ENCODE results near the gene AP5M1. TPM values are rescaled to one million over a fixed set of nuclear protein-coding genes. Genes with fewer than 3 reads are reported as not detected.
"Not testable (repeated sequence)": the region's sequence is repeated elsewhere in the genome, so short reads cannot be mapped to it uniquely, and the experiment has no call there.

The AP5M1 gene
- total RNA-seq, 2 donors from 2014 or later = 37.5 to 44.9 TPM

DNA sequence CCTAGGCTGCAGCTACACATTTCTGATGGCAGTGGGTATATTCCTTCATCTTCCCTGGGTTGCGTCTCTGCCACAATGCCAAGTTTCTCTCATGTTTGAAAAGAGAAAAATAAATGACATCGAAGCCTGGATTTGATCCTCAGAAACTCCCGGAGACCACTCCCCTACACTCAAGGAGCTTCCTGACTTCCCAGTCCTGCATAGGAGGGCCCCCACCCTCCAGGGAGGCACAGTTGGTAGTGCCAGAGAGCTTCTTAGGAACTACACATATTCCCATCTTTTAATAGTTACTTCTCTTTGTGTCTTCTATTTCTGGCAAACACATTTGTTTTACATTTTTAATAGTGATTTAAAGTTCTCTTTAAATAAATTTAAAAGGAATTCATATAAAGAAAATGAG is 30.7 kb downstream of the AP5M1 start:
- peaks cover 12% of the 10 kb centered on the region for H3K27me3 Mint-ChIP-seq (ENCODE audit: low read depth)
- ATAC-seq (replicated peaks in 1 of 2) = no peak
- H3K27ac Mint-ChIP-seq = no peak overlapping the region
- H3K4me1 Mint-ChIP-seq (ENCODE audit: low read depth) = no peaks in the 10 kb centered on the region
- DNase-seq = no peak
- H3K36me3 Mint-ChIP-seq (ENCODE audit: insufficient read depth in 2 of 2) = no peaks in the 10 kb centered on the region
- no peaks in the 10 kb centered on the region for H3K9me3 Mint-ChIP-seq
- H3K4me3 Mint-ChIP-seq = no peak overlapping the region

GRCh38 chr14:57302883-57303282 is 34.1 kb downstream of the AP5M1 start:
- no peaks in the 10 kb centered on the region for H3K36me3 Mint-ChIP-seq (ENCODE audit: insufficient read depth in 2 of 2)
- no peak overlapping the region for H3K4me3 Mint-ChIP-seq
- H3K27ac Mint-ChIP-seq = no peak overlapping the region
- DNase-seq = no peak
- ATAC-seq (replicated peaks in 1 of 2) = no peak
- H3K9me3 Mint-ChIP-seq = no peaks in the 10 kb centered on the region
- no peaks in the 10 kb centered on the region for H3K4me1 Mint-ChIP-seq (ENCODE audit: low read depth)
- H3K27me3 Mint-ChIP-seq (ENCODE audit: low read depth) = peaks cover 33% of the 10 kb centered on the region

GRCh38 chr14:57314396-57315089 is 45.8 kb downstream of the AP5M1 start:
- H3K27me3 Mint-ChIP-seq (ENCODE audit: low read depth) = no peaks in the 10 kb centered on the region
- H3K9me3 Mint-ChIP-seq = peaks cover 0 to 3% of the 10 kb centered on the region in 2 donors
- no peak overlapping the region for H3K4me3 Mint-ChIP-seq
- no peak overlapping the region for H3K27ac Mint-ChIP-seq
- DNase-seq = no peak
- ATAC-seq (replicated peaks in 1 of 2) = peak; percentile 9 to 60
- H3K4me1 Mint-ChIP-seq (ENCODE audit: low read depth) = no peaks in the 10 kb centered on the region
- H3K36me3 Mint-ChIP-seq (ENCODE audit: insufficient read depth in 2 of 2) = peaks cover 0 to 2% of the 10 kb centered on the region in 2 donors

GRCh38 chr14:57317248-57317833 is 48.6 kb downstream of the AP5M1 start:
- H3K36me3 Mint-ChIP-seq (ENCODE audit: insufficient read depth in 2 of 2) = peaks cover 0 to 2% of the 10 kb centered on the region in 2 donors
- H3K27me3 Mint-ChIP-seq (ENCODE audit: low read depth) = no peaks in the 10 kb centered on the region
- H3K27ac Mint-ChIP-seq = no peak overlapping the region
- H3K4me1 Mint-ChIP-seq (ENCODE audit: low read depth) = no peaks in the 10 kb centered on the region
- H3K4me3 Mint-ChIP-seq = no peak overlapping the region
- ATAC-seq (replicated peaks in 1 of 2) (peak; percentile 54 to 59), DNase-seq (peak; percentile 71 to 80)
- peaks cover 0 to 3% of the 10 kb centered on the region in 2 donors for H3K9me3 Mint-ChIP-seq

DNA sequence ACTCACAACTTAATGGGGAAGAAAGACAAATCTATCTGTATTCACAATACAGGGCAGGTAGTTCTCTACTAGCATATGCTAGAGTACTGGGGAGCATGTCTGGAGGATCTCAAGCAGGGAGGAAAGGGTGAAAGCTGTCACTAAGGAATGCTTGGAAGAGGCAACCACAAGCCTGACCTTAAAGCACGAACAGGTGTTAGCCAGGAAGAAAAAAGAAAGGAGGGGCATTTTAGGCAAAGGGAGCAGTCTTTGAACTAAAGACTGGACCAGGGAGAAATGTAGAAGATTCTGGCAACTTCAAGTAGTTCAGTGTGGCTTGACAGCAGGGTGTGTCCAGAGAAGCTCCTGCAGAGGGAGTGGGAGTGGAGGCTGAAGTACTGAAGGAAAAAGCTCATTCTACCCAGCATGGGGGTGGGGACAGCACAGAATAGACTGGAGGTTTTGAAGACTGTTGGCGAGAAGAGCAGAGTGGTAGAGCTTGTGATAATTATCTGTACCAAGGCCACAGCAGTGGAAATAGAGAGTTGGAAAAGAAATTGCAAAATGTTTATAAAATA is 50.9 kb downstream of the AP5M1 start:
- DNase-seq (no peak), ATAC-seq (replicated peaks in 1 of 2) (no peak)
- Mint-ChIP-seq H3K27me3 (ENCODE audit: low read depth) (no peaks in the 10 kb centered on the region), H3K9me3 (peaks cover 0 to 2% of the 10 kb centered on the region in 2 donors), H3K27ac (no peak overlapping the region), H3K36me3 (ENCODE audit: insufficient read depth in 2 of 2) (peaks cover 0 to 2% of the 10 kb centered on the region in 2 donors), H3K4me3 (no peak overlapping the region), H3K4me1 (ENCODE audit: low read depth) (no peaks in the 10 kb centered on the region)

- H3K4me1 Mint-ChIP-seq (ENCODE audit: low read depth) = no peaks in the 10 kb centered on the region
- H3K36me3 Mint-ChIP-seq (ENCODE audit: insufficient read depth in 2 of 2) = no peaks in the 10 kb centered on the region
- ATAC-seq (replicated peaks in 1 of 2) = no peak
- no peaks in the 10 kb centered on the region for H3K9me3 Mint-ChIP-seq
- H3K4me3 Mint-ChIP-seq = no peak overlapping the region
- no peak for DNase-seq
- H3K27ac Mint-ChIP-seq = no peak overlapping the region
- no peaks in the 10 kb centered on the region for H3K27me3 Mint-ChIP-seq (ENCODE audit: low read depth)
Observed at GRCh38 chr14:57323721-57324120, 55.0 kb downstream of the AP5M1 start.

- Mint-ChIP-seq H3K36me3 (ENCODE audit: insufficient read depth in 2 of 2) (no peaks in the 10 kb centered on the region), H3K27me3 (ENCODE audit: low read depth) (no peaks in the 10 kb centered on the region), H3K4me1 (ENCODE audit: low read depth) (no peaks in the 10 kb centered on the region), H3K27ac (no peak overlapping the region), H3K4me3 (no peak overlapping the region), H3K9me3 (no peaks in the 10 kb centered on the region)
- DNase-seq (no peak), ATAC-seq (replicated peaks in 1 of 2) (no peak)
Observed at GRCh38 chr14:57326253-57326652, 57.5 kb downstream of the AP5M1 start.

- Mint-ChIP-seq H3K36me3 (ENCODE audit: insufficient read depth in 2 of 2) (peaks cover 0 to 1% of the 10 kb centered on the region in 2 donors), H3K4me3 (no peak overlapping the region), H3K4me1 (ENCODE audit: low read depth) (no peaks in the 10 kb centered on the region), H3K9me3 (no peaks in the 10 kb centered on the region), H3K27ac (no peak overlapping the region), H3K27me3 (ENCODE audit: low read depth) (no peaks in the 10 kb centered on the region)
- ATAC-seq (replicated peaks in 1 of 2) (no peak), DNase-seq (no peak)
Observed at GRCh38 chr14:57329833-57330232, 61.1 kb downstream of the AP5M1 start.

DNA sequence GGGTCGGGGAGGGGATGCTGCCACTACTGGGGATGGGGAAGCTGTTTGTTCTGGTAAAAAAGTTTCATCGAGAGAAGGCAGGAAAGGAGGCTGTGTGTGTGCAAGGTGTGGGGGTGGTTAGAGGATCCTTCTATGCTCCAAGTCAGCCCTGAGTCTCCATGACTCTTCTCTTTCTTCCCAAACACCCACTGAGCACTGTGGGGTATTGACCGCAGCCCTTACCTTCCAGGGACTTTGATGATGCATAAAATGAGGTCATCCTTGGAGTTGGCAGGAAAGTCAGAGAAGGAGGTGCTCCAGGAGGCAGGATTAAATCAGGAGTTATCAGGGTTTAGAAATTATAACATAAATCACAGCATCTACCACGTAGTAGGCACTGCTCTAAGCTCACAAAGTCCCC is 63.7 kb downstream of the AP5M1 start:
- not testable (repeated sequence) for H3K27me3 Mint-ChIP-seq (ENCODE audit: low read depth)

GRCh38 chr14:57333726-57334125 is 65.0 kb downstream of the AP5M1 start:
- H3K4me3 Mint-ChIP-seq; DNase-seq; H3K36me3 Mint-ChIP-seq (ENCODE audit: insufficient read depth in 2 of 2); H3K27me3 Mint-ChIP-seq (ENCODE audit: low read depth); H3K4me1 Mint-ChIP-seq (ENCODE audit: low read depth); ATAC-seq (replicated peaks in 1 of 2); H3K27ac Mint-ChIP-seq; H3K9me3 Mint-ChIP-seq: not testable (repeated sequence)

More for the DNA sequence above, 63.7 kb downstream of the AP5M1 start:
- not testable (repeated sequence) for ATAC-seq (replicated peaks in 1 of 2); H3K9me3 Mint-ChIP-seq; H3K27ac Mint-ChIP-seq; H3K4me3 Mint-ChIP-seq; DNase-seq; H3K4me1 Mint-ChIP-seq (ENCODE audit: low read depth); H3K36me3 Mint-ChIP-seq (ENCODE audit: insufficient read depth in 2 of 2)

GRCh38 chr14:57343545-57344297 is 75.0 kb downstream of the AP5M1 start:
- DNase-seq; H3K27me3 Mint-ChIP-seq (ENCODE audit: low read depth); H3K4me3 Mint-ChIP-seq; H3K27ac Mint-ChIP-seq; H3K4me1 Mint-ChIP-seq (ENCODE audit: low read depth); ATAC-seq (replicated peaks in 1 of 2); H3K9me3 Mint-ChIP-seq; H3K36me3 Mint-ChIP-seq (ENCODE audit: insufficient read depth in 2 of 2): not testable (repeated sequence)

DNA sequence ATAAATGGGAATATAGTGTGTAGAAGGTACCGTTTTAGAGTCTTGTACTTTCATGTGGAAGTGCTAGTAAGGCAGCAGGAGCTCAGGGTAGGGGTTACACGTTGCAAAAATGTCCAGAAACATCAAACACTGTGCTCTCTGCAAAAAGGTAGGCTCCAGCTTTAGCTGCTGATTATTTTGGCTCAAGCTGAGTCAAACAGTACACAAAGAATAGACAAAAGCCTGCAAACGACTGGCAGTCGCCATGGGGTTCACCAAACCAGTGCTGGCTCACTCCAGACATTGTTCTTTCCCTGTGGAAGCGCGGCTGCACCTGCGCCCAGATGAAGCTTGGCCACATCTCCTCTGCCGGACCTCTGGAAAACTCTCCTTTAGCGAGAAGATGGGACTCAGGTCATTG is 76.3 kb downstream of the AP5M1 start:
- H3K36me3 Mint-ChIP-seq (ENCODE audit: insufficient read depth in 2 of 2) = peaks cover 3 to 4% of the 10 kb centered on the region in 2 donors
- no peak for ATAC-seq (replicated peaks in 1 of 2)
- H3K4me3 Mint-ChIP-seq = no peak overlapping the region
- H3K27ac Mint-ChIP-seq = no peak overlapping the region
- H3K9me3 Mint-ChIP-seq = peaks cover 1% of the 10 kb centered on the region in 2 donors
- no peaks in the 10 kb centered on the region for H3K4me1 Mint-ChIP-seq (ENCODE audit: low read depth)
- peaks cover 13% of the 10 kb centered on the region for H3K27me3 Mint-ChIP-seq (ENCODE audit: low read depth)
- no peak for DNase-seq

GRCh38 chr14:57346741-57347140 is 78.0 kb downstream of the AP5M1 start:
- H3K36me3 Mint-ChIP-seq (ENCODE audit: insufficient read depth in 2 of 2) = peaks cover 3 to 4% of the 10 kb centered on the region in 2 donors
- H3K9me3 Mint-ChIP-seq = peaks cover 1% of the 10 kb centered on the region in 2 donors
- no peak overlapping the region for H3K27ac Mint-ChIP-seq
- H3K4me3 Mint-ChIP-seq = no peak overlapping the region
- no peak for ATAC-seq (replicated peaks in 1 of 2)
- no peaks in the 10 kb centered on the region for H3K4me1 Mint-ChIP-seq (ENCODE audit: low read depth)
- DNase-seq = no peak
- H3K27me3 Mint-ChIP-seq (ENCODE audit: low read depth) = peaks cover 13% of the 10 kb centered on the region
